ENCODE measurements around the gene ELOVL6. TPM values are rescaled to one million over a fixed set of nuclear protein-coding genes. Genes with fewer than 3 reads are reported as not detected.
"Not testable (repeated sequence)": the region's sequence is repeated elsewhere in the genome, so short reads cannot be mapped to it uniquely, and the experiment has no call there.

The ELOVL6 gene
- total RNA-seq, 2 donors from 2014 or later, result 1.1 TPM

- H3K4me3 ChIP-seq, result no peak overlapping the region
- no peak for DNase-seq (ENCODE audit: low spot score)
- peak; percentile 81 to 82 for TF ChIP-seq CTCF (IDR thresholded peaks at IDR 0.05)
- H3K4me1 ChIP-seq, result no peaks in the 10 kb centered on the region
- H3K27me3 ChIP-seq, result no peaks in the 10 kb centered on the region
- no peaks in the 10 kb centered on the region for H3K36me3 ChIP-seq
- no peaks in the 10 kb centered on the region for H3K9me3 ChIP-seq
- H3K27ac ChIP-seq, result no peak overlapping the region
Measured at GRCh38 chr4:110049951-110050925, 148.2 kb downstream of the ELOVL6 start.

GRCh38 chr4:110046588-110047049 is 151.8 kb downstream of the ELOVL6 start:
- Histone ChIP-seq H3K36me3 (no peaks in the 10 kb centered on the region), H3K4me1 (no peaks in the 10 kb centered on the region)

GRCh38 chr4:110042545-110043517 is 155.6 kb downstream of the ELOVL6 start:
- no peaks in the 10 kb centered on the region for H3K4me1 ChIP-seq
- no peak overlapping the region for H3K27ac ChIP-seq
- no peaks in the 10 kb centered on the region for H3K36me3 ChIP-seq
- TF ChIP-seq CTCF (IDR thresholded peaks at IDR 0.05), result no peak
- DNase-seq (ENCODE audit: low spot score), result no peak
- H3K9me3 ChIP-seq, result no peaks in the 10 kb centered on the region
- no peak overlapping the region for H3K4me3 ChIP-seq
- no peaks in the 10 kb centered on the region for H3K27me3 ChIP-seq

More at GRCh38 chr4:110046588-110047049, 151.8 kb downstream of the ELOVL6 start:
- H3K27me3 ChIP-seq, result no peaks in the 10 kb centered on the region
- no peak for DNase-seq (ENCODE audit: low spot score)
- TF ChIP-seq CTCF (IDR thresholded peaks at IDR 0.05), result no peak
- H3K9me3 ChIP-seq, result no peaks in the 10 kb centered on the region
- no peak overlapping the region for H3K4me3 ChIP-seq
- no peak overlapping the region for H3K27ac ChIP-seq

- no peak for DNase-seq (ENCODE audit: low spot score)
Measured at GRCh38 chr4:110041735-110042134, 156.7 kb downstream of the ELOVL6 start.

GRCh38 chr4:110039164-110039563 is 159.3 kb downstream of the ELOVL6 start:
- H3K27ac ChIP-seq; H3K27me3 ChIP-seq; H3K4me1 ChIP-seq; H3K4me3 ChIP-seq; DNase-seq (ENCODE audit: low spot score); H3K9me3 ChIP-seq; H3K36me3 ChIP-seq: not testable (repeated sequence)

More at GRCh38 chr4:110041735-110042134, 156.7 kb downstream of the ELOVL6 start:
- Histone ChIP-seq H3K4me3 (no peak overlapping the region), H3K9me3 (no peaks in the 10 kb centered on the region), H3K27me3 (no peaks in the 10 kb centered on the region), H3K27ac (no peak overlapping the region), H3K4me1 (no peaks in the 10 kb centered on the region), H3K36me3 (no peaks in the 10 kb centered on the region)
- TF ChIP-seq CTCF (IDR thresholded peaks at IDR 0.05), result no peak

All from right atrium auricular region (tissue), 2 donors.